Vagina (tissue), 2 donors: ENCODE results near the gene TAPBPL.

Experiments used
- CTCF ChIP-seq, 3 experiments: fragments of 450-650 bp in 2 of 3; fragments of 200-600 bp in 1 of 3; sonication (generic) in 1 of 3; IDR thresholded peaks; one replicate each; pipeline ENCODE4 v1.5.1; 2017 to 2019; ENCODE audit warnings: antibody characterized with exemption in 3 of 3, mild to moderate bottlenecking in 2 of 3, moderate library complexity in 2 of 3
- POLR2A ChIP-seq, 2 donors: fragments of 450-650 bp; IDR thresholded peaks; one replicate each; pipeline ENCODE4 v1.6.1; 2017; ENCODE audit warnings: antibody characterized with exemption in 2 of 2, mild to moderate bottlenecking in 2 of 2, moderate library complexity in 2 of 2

DNA sequence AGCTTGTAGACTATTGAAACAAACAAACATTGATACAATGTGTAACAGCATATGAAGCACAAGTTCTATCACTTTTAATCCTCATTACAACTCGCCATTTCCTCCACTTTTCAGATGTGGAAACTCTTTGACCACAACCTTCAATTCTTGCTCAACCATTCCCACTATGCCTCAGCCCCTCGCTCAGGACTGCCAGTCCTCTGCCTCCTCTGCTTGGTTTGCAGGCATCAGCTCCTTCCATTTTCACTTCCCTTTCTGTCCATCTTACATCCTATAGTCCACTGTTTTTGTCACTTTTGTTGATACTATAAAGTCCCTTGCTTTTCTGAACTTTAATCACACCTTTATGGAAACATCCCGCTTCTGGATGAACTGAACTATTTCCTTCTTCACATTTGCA lies 35.2 kb upstream of the TAPBPL start:
- TF ChIP-seq POLR2A (IDR thresholded peaks at IDR 0.05), result no peak
- TF ChIP-seq CTCF (IDR thresholded peaks at IDR 0.05), result no peak
